Measurements from ENCODE around the gene HGFAC.

HGFAC gene

GRCh38 chr4:3411676-3412075 lies 30.1 kb upstream of the HGFAC start:
- no peak for DNase-seq

DNA sequence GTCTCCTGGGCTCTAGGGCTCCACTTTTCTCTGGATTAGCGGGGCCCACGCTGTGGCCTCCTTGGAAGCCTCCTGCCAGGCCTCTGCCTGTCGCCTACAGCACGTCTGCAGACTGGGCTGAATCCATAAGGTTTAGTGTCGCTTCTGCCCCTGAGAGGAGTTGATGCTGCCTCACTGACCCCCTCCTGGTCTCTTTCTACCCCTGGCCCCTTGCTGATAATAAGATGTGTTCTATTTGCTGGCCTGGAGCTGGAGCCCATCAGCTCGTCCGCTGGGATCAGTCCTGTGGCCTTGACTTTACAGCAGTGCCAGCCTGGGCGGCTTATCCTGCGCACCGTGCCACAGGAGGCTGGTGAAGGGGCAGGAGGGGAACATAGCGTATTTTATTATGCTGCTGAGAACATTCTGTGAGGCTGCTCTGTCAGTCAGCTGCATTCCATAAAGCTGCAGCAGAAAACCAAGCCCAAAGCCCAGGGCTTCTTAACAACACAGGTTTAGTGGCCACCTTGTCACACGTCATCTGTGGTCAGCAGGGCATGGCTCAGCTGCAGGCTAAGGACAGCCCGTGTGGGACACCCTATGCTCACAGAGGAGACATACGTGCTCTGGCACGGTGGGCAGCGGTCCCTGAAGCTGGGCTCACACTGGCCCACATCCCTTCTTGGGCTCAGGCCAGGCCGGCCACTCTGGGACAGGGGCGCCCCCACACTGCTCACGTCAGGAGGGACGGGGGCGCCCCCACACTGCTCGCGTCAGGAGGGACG lies 29.3 kb upstream of the HGFAC start:
- no peak for DNase-seq

DNA sequence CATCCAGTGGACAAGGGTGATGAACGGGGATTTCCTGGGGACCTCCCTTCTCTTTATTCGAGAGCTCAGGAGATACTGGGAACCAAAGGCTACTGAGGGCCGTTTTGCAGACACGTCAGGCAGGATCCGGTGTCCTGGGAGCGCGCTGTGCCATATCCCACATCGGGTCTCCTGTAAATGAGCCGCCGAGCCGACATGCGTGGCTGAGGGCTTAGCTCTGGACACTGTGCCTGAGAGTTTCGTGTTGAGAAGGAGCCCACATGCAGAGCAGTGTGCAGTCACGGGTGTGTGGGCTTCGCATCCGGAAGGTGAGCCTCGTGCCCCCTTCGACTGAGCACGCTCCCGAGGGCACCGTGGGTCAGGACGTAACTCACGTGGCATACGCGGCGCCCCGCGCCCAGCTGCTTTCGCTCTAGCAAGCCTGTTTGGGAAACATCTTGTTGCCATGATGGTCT lies 28.5 kb upstream of the HGFAC start:
- DNase-seq, result no peak

DNA sequence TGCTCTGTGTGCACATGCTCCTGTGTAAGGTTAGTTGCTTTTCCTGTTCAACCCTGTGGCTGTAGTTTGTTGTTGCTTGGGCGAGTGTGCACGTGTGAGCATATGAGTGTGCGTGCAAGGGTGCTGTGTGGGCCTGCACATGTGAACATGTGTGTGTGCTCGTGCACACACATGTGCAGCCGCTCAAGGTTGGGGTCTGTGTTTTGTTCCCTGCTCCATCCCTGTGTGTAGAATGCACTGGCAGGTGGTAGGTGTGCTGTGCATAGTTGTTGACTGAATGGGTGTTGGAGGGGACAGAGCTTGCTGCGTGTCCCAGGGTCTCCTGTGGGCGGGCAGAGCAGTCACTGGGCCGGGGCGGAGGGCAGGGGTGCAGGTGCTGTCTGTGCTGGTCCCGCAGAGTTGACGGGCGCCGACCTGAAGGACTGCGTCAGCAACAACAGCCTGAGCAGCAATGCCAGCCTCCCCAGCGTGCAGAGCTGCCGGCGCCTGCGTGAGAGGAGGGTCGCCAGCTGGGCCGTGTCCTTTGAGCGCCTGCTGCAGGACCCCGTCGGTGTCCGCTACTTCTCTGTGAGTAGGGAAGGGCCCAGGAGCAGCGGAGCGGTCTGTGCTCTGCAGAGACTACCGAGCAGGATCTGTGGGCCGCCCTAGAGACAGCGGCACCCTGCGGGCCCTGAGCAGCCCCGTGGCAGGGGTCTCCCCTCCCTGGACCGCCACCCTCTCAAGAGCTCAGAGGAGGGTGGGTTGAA lies 27.9 kb upstream of the HGFAC start:
- no peak for DNase-seq

- peak in 1 of 2 donors; percentile 4 for DNase-seq
These were observed 27.1 kb upstream of the HGFAC start for GRCh38 chr4:3414421-3415279.

DNA sequence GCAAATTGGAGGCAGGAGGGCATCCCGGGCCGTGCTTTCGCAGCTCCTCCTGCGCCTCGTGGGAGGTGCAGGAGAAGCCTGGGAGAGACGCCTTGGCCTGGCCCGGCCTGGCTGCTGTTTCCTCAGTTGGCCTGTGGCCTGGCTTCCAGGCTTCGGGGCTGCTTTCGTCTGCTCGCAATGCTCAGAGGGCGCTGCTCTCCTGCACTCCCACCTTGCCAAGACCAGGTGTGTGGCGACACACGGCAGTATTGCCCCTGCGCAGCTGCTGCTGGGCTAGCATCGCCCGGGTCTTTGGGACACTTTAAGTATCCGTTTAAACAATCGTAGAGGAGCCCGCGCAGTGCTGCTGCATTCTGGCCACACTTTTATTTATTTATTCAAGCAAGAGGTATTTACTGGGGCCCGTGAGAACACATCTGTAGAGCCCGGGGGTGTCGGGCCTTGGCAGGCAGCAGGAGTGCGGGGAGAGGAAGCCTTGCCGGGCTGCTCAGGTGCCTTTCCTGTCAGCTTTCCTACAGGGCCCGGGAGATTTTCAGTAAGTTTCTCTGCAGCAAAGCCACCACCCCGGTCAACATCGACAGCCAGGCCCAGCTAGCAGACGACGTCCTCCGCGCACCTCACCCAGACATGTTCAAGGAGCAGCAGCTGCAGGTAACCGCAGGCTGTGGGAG lies 26.2 kb upstream of the HGFAC start:
- no peak for DNase-seq

DNA sequence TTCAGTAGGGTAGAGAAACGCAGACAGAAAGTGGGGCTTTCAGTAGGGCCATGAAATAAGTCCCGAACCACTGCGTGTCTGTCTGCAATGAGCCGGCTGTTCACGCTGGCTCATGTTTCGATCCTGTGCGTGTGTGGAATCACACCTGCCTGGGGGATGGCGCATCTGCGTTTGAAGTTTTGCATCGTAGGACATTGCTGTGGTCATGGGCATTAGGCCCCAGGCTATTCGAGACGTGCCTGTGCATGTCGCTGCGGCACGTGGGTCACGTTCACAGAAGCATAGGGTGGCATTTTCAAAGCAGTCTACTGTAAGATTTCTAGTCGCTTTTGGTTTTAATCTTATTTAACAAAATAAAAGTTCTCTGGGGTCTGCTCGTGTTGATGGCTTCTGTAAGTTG lies 25.5 kb upstream of the HGFAC start:
- no peak for DNase-seq

DNA sequence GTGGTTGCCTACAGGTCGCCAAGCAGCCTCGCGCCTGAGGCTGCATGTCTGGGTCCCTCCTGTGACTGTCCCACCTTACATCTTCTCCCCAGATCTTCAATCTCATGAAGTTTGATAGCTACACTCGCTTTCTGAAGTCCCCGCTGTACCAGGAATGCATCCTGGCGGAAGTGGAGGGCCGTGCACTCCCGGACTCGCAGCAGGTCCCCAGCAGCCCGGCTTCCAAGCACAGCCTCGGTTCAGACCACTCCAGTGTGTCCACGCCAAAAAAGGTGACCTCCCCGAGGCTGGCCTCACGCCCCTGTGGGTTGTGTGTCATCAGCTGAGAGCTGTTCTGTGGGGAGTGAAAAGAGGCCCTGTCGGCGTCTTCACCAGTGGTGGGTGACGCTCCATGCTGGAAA lies 24.9 kb upstream of the HGFAC start:
- no peak for DNase-seq

GRCh38 chr4:3417448-3417847 lies 24.3 kb upstream of the HGFAC start:
- DNase-seq, result no peak

DNA sequence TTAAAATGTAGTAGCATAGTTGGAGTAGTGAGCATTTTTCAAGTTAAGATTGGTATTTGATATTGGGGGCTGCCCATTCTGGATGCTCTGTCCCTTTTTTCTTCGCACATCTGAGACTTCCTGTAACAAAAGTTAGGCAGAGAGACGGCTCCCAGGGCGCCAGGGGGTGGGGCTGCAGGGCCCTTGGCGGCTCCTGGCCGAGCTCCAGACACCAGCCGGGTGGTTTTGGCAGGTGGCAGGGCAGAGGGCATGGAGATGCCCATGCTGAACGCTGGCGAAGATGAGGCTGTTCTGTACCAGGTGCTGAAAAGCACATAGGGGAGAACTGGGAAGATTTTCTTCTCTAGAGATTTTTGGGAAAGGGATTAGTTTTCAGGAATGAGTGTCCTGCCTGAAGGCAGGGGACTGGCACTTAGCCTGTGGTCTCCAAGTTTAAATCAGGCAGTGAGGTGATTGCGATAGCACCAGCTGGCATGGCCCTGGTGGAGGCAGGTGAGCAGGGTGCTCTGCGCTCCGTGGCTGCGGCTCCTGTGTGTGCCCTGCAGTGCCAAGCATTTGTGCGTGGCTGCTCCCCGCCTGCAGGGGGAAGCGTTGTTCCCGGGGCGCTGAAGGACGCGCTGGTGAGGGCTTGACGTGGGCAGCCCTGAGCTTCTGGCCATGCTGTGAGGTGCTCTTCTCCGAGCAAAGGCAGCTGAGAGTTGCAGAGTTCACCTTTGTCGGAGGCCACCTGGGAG lies 23.6 kb upstream of the HGFAC start:
- no peak for DNase-seq

DNA sequence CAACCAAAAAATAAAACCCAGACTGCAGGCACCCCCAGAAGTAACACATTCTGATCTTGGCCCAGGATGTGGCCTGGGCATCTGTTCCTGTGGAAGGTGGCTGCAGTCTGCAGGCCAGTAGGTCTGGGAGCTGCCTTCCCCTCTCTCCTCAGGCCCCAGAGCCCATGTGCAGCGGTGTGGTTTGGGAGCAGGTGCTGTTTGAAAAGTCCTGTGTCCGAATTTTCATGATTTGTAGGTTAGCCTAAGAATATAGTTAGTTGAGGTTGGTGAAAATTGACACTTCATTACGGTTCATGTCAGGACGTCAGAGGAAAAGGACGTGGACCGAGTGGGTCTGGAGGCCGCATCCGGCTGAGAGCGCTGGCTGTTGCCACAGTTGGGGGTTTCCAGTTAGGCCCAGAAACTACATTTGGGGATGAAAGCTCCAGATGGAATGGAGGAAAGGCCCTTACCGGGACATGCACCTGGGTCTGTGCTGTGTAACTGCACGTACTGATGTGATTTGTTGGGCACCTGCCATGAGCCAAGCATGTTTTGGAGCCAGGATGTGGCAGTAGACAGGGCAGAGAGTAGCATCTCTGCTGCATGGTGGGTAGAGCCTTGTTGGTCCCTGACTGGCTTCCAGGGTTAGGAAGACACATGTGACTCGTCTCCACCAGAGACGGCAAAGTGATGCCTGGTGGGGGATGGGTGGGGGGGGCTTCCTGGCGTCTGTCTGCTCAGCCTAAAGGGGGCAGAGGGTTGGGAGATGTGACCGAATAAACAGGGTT lies 21.7 kb upstream of the HGFAC start:
- DNase-seq, result no peak

- DNase-seq, result no peak
These were observed 21.2 kb upstream of the HGFAC start for GRCh38 chr4:3420606-3420955.

DNA sequence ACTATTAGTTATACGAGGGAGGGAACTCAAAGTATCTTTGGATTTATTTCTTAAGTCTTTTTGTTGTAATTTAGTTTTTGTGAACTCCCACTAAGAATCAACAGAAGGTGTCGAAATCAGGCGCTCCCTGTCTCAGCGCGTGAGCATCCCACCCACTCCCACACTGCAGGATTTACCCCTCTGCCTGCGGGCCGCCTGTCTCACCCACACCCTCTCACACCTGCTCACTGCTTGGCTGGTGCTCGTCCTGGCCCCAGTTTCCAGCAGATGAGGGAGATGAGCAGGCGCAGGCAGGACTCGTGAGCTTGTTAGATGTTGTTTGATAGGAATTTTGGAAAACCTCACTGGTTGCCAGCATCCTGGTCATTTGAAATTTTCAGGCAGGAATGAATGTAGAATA lies 20.8 kb upstream of the HGFAC start:
- no peak for DNase-seq

DNA sequence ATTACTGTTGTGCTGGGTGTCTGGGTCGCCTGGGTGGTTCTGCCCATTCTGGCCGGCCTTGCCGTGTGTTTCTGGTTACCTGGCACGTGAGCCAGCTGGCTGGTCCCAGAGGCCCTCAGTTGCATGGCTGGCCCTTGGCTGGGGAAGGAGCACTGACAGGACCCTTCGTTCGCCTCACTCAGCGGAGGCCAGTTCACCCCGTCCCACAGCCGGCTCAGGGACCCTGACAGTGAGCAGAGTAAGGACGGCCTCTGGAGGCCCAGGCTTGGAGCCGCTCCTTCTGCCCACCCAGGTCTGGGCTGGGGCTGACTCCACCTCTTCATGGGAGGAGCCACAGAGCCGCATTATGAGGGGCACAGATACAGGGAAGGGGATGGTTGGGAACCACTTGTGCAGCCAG lies 20.3 kb upstream of the HGFAC start:
- DNase-seq, result no peak

- no peak for DNase-seq
These were observed 19.4 kb upstream of the HGFAC start for GRCh38 chr4:3422241-3422801.

DNA sequence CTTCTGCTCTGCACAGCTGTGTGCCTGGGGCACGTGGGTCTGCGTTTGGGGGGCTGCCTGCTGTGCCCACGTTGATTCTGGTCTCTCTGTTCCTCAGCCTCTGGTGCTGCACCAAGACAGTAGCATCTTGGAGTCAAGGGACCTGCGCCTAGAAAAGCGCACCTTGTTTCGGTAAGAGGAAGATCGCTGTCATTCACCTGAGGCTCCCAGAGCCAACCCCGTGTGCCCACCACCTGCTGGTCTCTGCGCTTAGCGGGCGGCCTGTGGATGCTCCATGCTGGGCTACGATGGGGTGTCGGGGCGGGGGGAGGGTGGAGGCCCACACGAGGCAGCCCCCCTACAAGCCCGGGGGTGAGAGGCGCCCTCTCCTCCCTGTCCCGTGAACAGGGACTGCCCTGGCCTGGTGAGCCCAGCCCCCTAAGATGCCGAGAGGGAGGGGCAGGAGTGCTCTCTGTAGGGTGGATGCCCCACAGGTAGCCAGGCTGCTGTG lies 18.9 kb upstream of the HGFAC start:
- DNase-seq, result no peak

DNA sequence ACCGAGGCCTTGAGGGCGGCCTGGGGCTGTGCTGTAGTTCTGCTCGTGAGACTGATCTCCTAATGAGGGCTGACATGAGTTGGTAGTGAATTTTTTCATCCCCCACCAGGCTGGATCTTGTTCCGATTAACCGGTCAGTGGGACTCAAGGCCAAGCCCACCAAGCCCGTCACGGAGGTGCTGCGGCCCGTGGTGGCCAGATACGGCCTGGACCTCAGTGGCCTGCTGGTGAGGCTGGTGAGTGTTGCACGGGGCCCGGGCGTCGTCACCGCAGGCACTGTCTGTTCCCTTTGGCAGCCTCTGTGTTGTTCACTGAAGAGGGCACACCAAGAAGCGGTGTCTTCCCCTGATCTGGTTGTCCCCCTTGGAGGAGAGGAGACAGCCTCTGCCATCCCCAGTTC lies 18.4 kb upstream of the HGFAC start:
- DNase-seq, result no peak

DNA sequence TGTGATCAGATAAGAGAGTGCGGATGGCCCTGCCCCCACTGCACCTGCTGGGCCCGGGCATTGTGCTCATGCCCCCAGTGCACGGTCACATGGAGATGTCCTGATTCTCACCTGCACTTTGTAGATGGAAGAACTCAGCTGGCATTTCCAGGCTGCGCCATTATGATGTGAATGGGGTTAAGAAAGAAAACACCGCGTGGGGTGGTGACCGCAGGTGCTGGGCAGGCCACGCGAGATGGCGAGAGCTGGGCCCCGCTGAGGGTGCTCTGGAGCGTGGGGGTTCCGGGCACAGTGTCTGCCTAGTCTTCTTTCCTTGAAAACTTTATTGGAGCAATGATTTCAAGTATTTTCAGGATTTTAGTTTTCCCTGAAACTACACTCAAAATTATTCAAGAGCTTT lies 17.8 kb upstream of the HGFAC start:
- no peak for DNase-seq

GRCh38 chr4:3424522-3425095 lies 17.2 kb upstream of the HGFAC start:
- DNase-seq, result no peak

- no peak for DNase-seq
These were observed 15.2 kb upstream of the HGFAC start for GRCh38 chr4:3426465-3427133.
